SJCRH30 (cell line): Measurements from ENCODE around the gene DEPP1. TPM values are rescaled to one million over a fixed set of nuclear protein-coding genes. Genes with fewer than 3 reads are reported as not detected.
A peak's percentile ranks its signal among the peaks of the same experiment; 100 is the strongest.

Source experiments
- DNase-seq, 2 experiments: peaks; one replicate each; pipeline ENCODE4 v3.0.0-alpha.2; 2015 to 2020
- H3K27ac ChIP-seq: fragments of 250-450 bp; sonication (Bioruptor Pico); 2 replicates; pipeline ENCODE4 v1.5.1; 2020; ENCODE audit warnings: mild to moderate bottlenecking, moderate library complexity
- H3K27me3 ChIP-seq: fragments of 250-450 bp; sonication (Bioruptor Pico); 2 replicates; pipeline ENCODE4 v1.5.1; 2020; ENCODE audit warnings: mild to moderate bottlenecking, moderate library complexity
- H3K36me3 ChIP-seq: fragments of 250-450 bp; sonication (Bioruptor Pico); 2 replicates; pipeline ENCODE4 v1.5.1; 2020; ENCODE audit warnings: mild to moderate bottlenecking, moderate library complexity
- H3K4me1 ChIP-seq: fragments of 250-450 bp; sonication (Bioruptor Pico); 2 replicates; pipeline ENCODE4 v1.5.1; 2020; ENCODE audit warnings: mild to moderate bottlenecking, moderate library complexity
- H3K4me3 ChIP-seq: fragments of 250-450 bp; sonication (Bioruptor Pico); 2 replicates; pipeline ENCODE4 v1.5.1; 2020; ENCODE audit warnings: mild to moderate bottlenecking, moderate library complexity
- H3K9me3 ChIP-seq: fragments of 250-450 bp; sonication (Bioruptor Pico); replicated peaks from 2 replicates; pipeline ENCODE4 v1.5.1; 2020; ENCODE audit warnings: mild to moderate bottlenecking, moderate library complexity
- total RNA-seq: library from RNA; depleted of rRNA; stranded (reverse); fragments of >200 nt; shearing (Covaris generic); gene quantifications from 2 replicates; pipeline ENCODE4 v1.2.3, GENCODE V29; 2014

The DEPP1 gene
- total RNA-seq, 1 experiment from 2014 or later: 0.24 TPM

GRCh38 chr10:44960088-44960460 lies 18.5 kb downstream of the DEPP1 start:
- Histone ChIP-seq H3K27me3 (no peaks in the 10 kb centered on the region), H3K4me1 (peaks cover 27% of the 10 kb centered on the region), H3K9me3 (no peaks in the 10 kb centered on the region), H3K27ac (peak overlapping the region; percentile 96), H3K36me3 (no peaks in the 10 kb centered on the region), H3K4me3 (peak overlapping the region; percentile 85)
- DNase-seq: no peak

- peak within 1 kb of the TSS; percentile 85 for H3K4me3 ChIP-seq
- DNase-seq: peak; percentile 83 to 84
- no peaks in the 10 kb centered on the region for H3K36me3 ChIP-seq
- H3K9me3 ChIP-seq: no peaks in the 10 kb centered on the region
- H3K4me1 ChIP-seq: peaks cover 22% of the 10 kb centered on the region
- H3K27ac ChIP-seq: peak within 1 kb of the TSS; percentile 96
- H3K27me3 ChIP-seq: no peaks in the 10 kb centered on the region
Observed at GRCh38 chr10:44959247-44960087, 19.1 kb downstream of the DEPP1 start, which contains the start of gene RASSF4. Gene RASSF4 (plus strand): TSS chr10:44959802. CDS start chr10:44970203, 10,401 bp downstream.

GRCh38 chr10:44958898-44959246 lies 19.7 kb downstream of the DEPP1 start:
- Histone ChIP-seq H3K4me1 (peaks cover 20% of the 10 kb centered on the region), H3K27ac (peak overlapping the region; percentile 96), H3K27me3 (no peaks in the 10 kb centered on the region)

GRCh38 chr10:44958196-44958897 lies 20.3 kb downstream of the DEPP1 start:
- H3K9me3 ChIP-seq: no peaks in the 10 kb centered on the region
- no peak overlapping the region; the same call in 1 of the 2 replicates for H3K27ac ChIP-seq
- H3K4me1 ChIP-seq: peaks cover 17% of the 10 kb centered on the region
- H3K27me3 ChIP-seq: no peaks in the 10 kb centered on the region
- H3K36me3 ChIP-seq: no peaks in the 10 kb centered on the region
- no peak for DNase-seq
- peak overlapping the region; percentile 85 for H3K4me3 ChIP-seq

More at GRCh38 chr10:44958898-44959246, 19.7 kb downstream of the DEPP1 start:
- DNase-seq: no peak
- no peaks in the 10 kb centered on the region for H3K36me3 ChIP-seq
- peak overlapping the region; percentile 85 for H3K4me3 ChIP-seq
- H3K9me3 ChIP-seq: no peaks in the 10 kb centered on the region

GRCh38 chr10:44956717-44957706 lies 21.6 kb downstream of the DEPP1 start:
- Histone ChIP-seq H3K27ac (no peak overlapping the region), H3K27me3 (no peaks in the 10 kb centered on the region), H3K4me3 (no peak overlapping the region), H3K9me3 (no peaks in the 10 kb centered on the region), H3K4me1 (peaks cover 13% of the 10 kb centered on the region; the same call in 1 of the 2 replicates), H3K36me3 (no peaks in the 10 kb centered on the region)
- DNase-seq: no peak

- Histone ChIP-seq H3K27me3 (no peaks in the 10 kb centered on the region), H3K27ac (no peak overlapping the region), H3K36me3 (no peaks in the 10 kb centered on the region), H3K9me3 (no peaks in the 10 kb centered on the region), H3K4me1 (peaks cover 11% of the 10 kb centered on the region; the same call in 1 of the 2 replicates), H3K4me3 (no peak overlapping the region)
- DNase-seq: no peak
Observed at GRCh38 chr10:44956226-44956625, 22.4 kb downstream of the DEPP1 start.

- H3K27ac ChIP-seq: no peak overlapping the region
- H3K4me3 ChIP-seq: no peak overlapping the region
- H3K36me3 ChIP-seq: no peaks in the 10 kb centered on the region
- H3K27me3 ChIP-seq: no peaks in the 10 kb centered on the region
- DNase-seq: no peak
- H3K9me3 ChIP-seq: no peaks in the 10 kb centered on the region
- peaks cover 6% of the 10 kb centered on the region; the same call in 1 of the 2 replicates for H3K4me1 ChIP-seq
Observed at GRCh38 chr10:44955413-44956070, 23.1 kb downstream of the DEPP1 start.

- Histone ChIP-seq H3K36me3 (no peaks in the 10 kb centered on the region), H3K27me3 (no peaks in the 10 kb centered on the region), H3K4me3 (no peak overlapping the region), H3K9me3 (no peaks in the 10 kb centered on the region), H3K27ac (no peak overlapping the region), H3K4me1 (peaks cover 7% of the 10 kb centered on the region; the same call in 1 of the 2 replicates)
- no peak for DNase-seq
Observed at GRCh38 chr10:44954962-44955361, 23.6 kb downstream of the DEPP1 start.

- no peaks in the 10 kb centered on the region for H3K27me3 ChIP-seq
- peaks cover 8% of the 10 kb centered on the region; the same call in 1 of the 2 replicates for H3K4me1 ChIP-seq
- H3K27ac ChIP-seq: no peak overlapping the region
- no peaks in the 10 kb centered on the region for H3K36me3 ChIP-seq
- no peaks in the 10 kb centered on the region for H3K9me3 ChIP-seq
- no peak overlapping the region for H3K4me3 ChIP-seq
- DNase-seq: no peak
Observed at GRCh38 chr10:44954042-44954441, 24.6 kb downstream of the DEPP1 start.

- Histone ChIP-seq H3K9me3 (no peaks in the 10 kb centered on the region), H3K27ac (no peak overlapping the region), H3K4me1 (peaks cover 20% of the 10 kb centered on the region), H3K36me3 (no peaks in the 10 kb centered on the region), H3K4me3 (no peak overlapping the region), H3K27me3 (no peaks in the 10 kb centered on the region)
- DNase-seq: no peak
Observed at GRCh38 chr10:44952779-44953231, 25.8 kb downstream of the DEPP1 start.

- Histone ChIP-seq H3K9me3 (no peaks in the 10 kb centered on the region), H3K27ac (no peak overlapping the region), H3K4me1 (peaks cover 27% of the 10 kb centered on the region), H3K36me3 (no peaks in the 10 kb centered on the region), H3K4me3 (no peak overlapping the region), H3K27me3 (no peaks in the 10 kb centered on the region)
- no peak for DNase-seq
Observed at GRCh38 chr10:44951576-44952226, 26.9 kb downstream of the DEPP1 start.

GRCh38 chr10:44950326-44951225 lies 28.0 kb downstream of the DEPP1 start:
- DNase-seq: no peak
- Histone ChIP-seq H3K36me3 (no peaks in the 10 kb centered on the region), H3K4me1 (peaks cover 32% of the 10 kb centered on the region), H3K27me3 (no peaks in the 10 kb centered on the region), H3K9me3 (no peaks in the 10 kb centered on the region), H3K27ac (no peak overlapping the region), H3K4me3 (no peak overlapping the region)

- H3K36me3 ChIP-seq: no peaks in the 10 kb centered on the region
- H3K4me3 ChIP-seq: no peak overlapping the region
- no peaks in the 10 kb centered on the region for H3K27me3 ChIP-seq
- H3K9me3 ChIP-seq: no peaks in the 10 kb centered on the region; the same call in 1 of the 2 replicates
- H3K27ac ChIP-seq: no peak overlapping the region
- peaks cover 32% of the 10 kb centered on the region for H3K4me1 ChIP-seq
- no peak for DNase-seq
Observed at GRCh38 chr10:44949915-44950314, 28.7 kb downstream of the DEPP1 start.
